Suprapubic skin (tissue), 4 donors: ENCODE measurements around the gene TMEM114. TPM values are rescaled to one million over a fixed set of nuclear protein-coding genes. Genes with fewer than 3 reads are reported as not detected.

ENCODE experiments used
- DNase-seq, 2 donors: peaks; one replicate each; pipeline ENCODE4 v3.0.0-alpha.2; 2019; ENCODE audit warnings: low spot score in 2 of 2
- H3K27ac ChIP-seq: fragments of 200-600 bp; sonication (generic); one replicate; pipeline ENCODE4 v1.5.1; 2019
- H3K27me3 ChIP-seq: fragments of 200-600 bp; sonication (generic); one replicate; pipeline ENCODE4 v1.5.1; 2019
- H3K36me3 ChIP-seq: fragments of 200-600 bp; sonication (generic); one replicate; pipeline ENCODE4 v1.5.1; 2019
- H3K4me1 ChIP-seq: fragments of 200-600 bp; sonication (generic); one replicate; pipeline ENCODE4 v1.5.1; 2019
- H3K4me3 ChIP-seq: fragments of 200-600 bp; sonication (generic); one replicate; pipeline ENCODE4 v1.5.1; 2019; ENCODE audit warnings: mild to moderate bottlenecking
- H3K9me3 ChIP-seq: fragments of 200-600 bp; sonication (generic); one replicate; pipeline ENCODE4 v1.5.1; 2019
- CTCF ChIP-seq, 2 donors: fragments of 200-600 bp in 1 of 2; fragments of 450-650 bp in 1 of 2; sonication (generic) in 1 of 2; IDR thresholded peaks; one replicate each; pipeline ENCODE4 v1.5.1; 2016 to 2019; ENCODE audit warnings: antibody characterized with exemption in 2 of 2, mild to moderate bottlenecking in 1 of 2, moderate library complexity in 1 of 2
- EP300 ChIP-seq: sonication (generic); formaldehyde crosslinking; IDR thresholded peaks from one replicate; pipeline ENCODE4 v1.6.1; 2017; ENCODE audit warnings: antibody characterized with exemption
- POLR2A ChIP-seq, 2 donors: fragments of 450-650 bp; IDR thresholded peaks; one replicate each; pipeline ENCODE4 v1.6.1; 2017; ENCODE audit warnings: antibody characterized with exemption in 2 of 2, mild to moderate bottlenecking in 2 of 2, moderate library complexity in 2 of 2
- POLR2AphosphoS5 ChIP-seq, 3 donors: sonication (generic); formaldehyde crosslinking; IDR thresholded peaks; one replicate each; pipeline ENCODE4 v1.6.1; 2017; ENCODE audit warnings: antibody characterized with exemption in 3 of 3
- WGBS: methylation state at CpG from one replicate; pipeline ENCODE4 v1.1.5; 2018; 5-methylcytosine and 5-hydroxymethylcytosine counted together
- total RNA-seq, 4 donors: library from RNA; depleted of rRNA; stranded (reverse); fragments of >200 nt; gene quantifications; one replicate each; pipeline ENCODE4 v1.1.0, GENCODE V29; 2016

TMEM114 gene
- not detected for total RNA-seq

GRCh38 chr16:8589900-8590688, at the start of gene TMEM114:
Gene TMEM114, minus strand, starts transcription at chr16:8590511. Its CDS starts 673 bp downstream, at chr16:8589838.
- 7% methylated on average over 33 of the region's 41 CpGs for WGBS
- H3K27me3 ChIP-seq: peaks cover 54% of the 10 kb centered on the region

GRCh38 chr16:8639694-8640093, 49.4 kb upstream of the TMEM114 start:
- H3K4me3 ChIP-seq: no peak overlapping the region
- peaks cover 91% of the 10 kb centered on the region for H3K36me3 ChIP-seq
- no peaks in the 10 kb centered on the region for H3K9me3 ChIP-seq
- H3K27me3 ChIP-seq: no peaks in the 10 kb centered on the region
- TF ChIP-seq POLR2A (IDR thresholded peaks at IDR 0.05) (no peak), POLR2AphosphoS5 (IDR thresholded peaks at IDR 0.05) (no peak), EP300 (no peak), CTCF (IDR thresholded peaks at IDR 0.05) (no peak)
- no peaks in the 10 kb centered on the region for H3K4me1 ChIP-seq
- no peak overlapping the region for H3K27ac ChIP-seq
- no peak for DNase-seq
- whole genome bisulfite sequencing: 92% methylated on average over 11 of the region's 13 CpGs

More at GRCh38 chr16:8589900-8590688, at the start of gene TMEM114:
- Histone ChIP-seq H3K27ac (no peak within 1 kb of the TSS), H3K36me3 (no peaks in the 10 kb centered on the region), H3K4me3 (peak within 1 kb of the TSS; percentile 33), H3K9me3 (no peaks in the 10 kb centered on the region), H3K4me1 (peaks cover 13% of the 10 kb centered on the region)
- DNase-seq: no peak
- TF ChIP-seq CTCF (IDR thresholded peaks at IDR 0.05) (no peak), POLR2A (IDR thresholded peaks at IDR 0.05) (no peak), POLR2AphosphoS5 (IDR thresholded peaks at IDR 0.05) (no peak), EP300 (no peak)

GRCh38 chr16:8634991-8635736, 44.9 kb upstream of the TMEM114 start:
- Histone ChIP-seq H3K4me3 (no peak overlapping the region), H3K27me3 (no peaks in the 10 kb centered on the region), H3K36me3 (peaks cover 94% of the 10 kb centered on the region), H3K27ac (no peak overlapping the region), H3K9me3 (no peaks in the 10 kb centered on the region), H3K4me1 (no peaks in the 10 kb centered on the region)
- TF ChIP-seq POLR2AphosphoS5 (IDR thresholded peaks at IDR 0.05) (no peak), POLR2A (IDR thresholded peaks at IDR 0.05) (no peak), EP300 (no peak)
- WGBS: 82% methylated on average over 18 of the region's 18 CpGs
- DNase-seq: peak in 1 of 2 donors; percentile 59

- Histone ChIP-seq H3K27ac (peak overlapping the region; percentile 51), H3K4me1 (no peaks in the 10 kb centered on the region), H3K27me3 (no peaks in the 10 kb centered on the region), H3K9me3 (no peaks in the 10 kb centered on the region), H3K4me3 (no peak overlapping the region), H3K36me3 (peaks cover 95% of the 10 kb centered on the region)
- 74% methylated on average over 5 of the region's 5 CpGs for WGBS
- no peak for TF ChIP-seq POLR2A (IDR thresholded peaks at IDR 0.05)
- TF ChIP-seq EP300: no peak
- peak in 1 of 2 donors; percentile 65 for DNase-seq
Measured at GRCh38 chr16:8632675-8633182, 42.4 kb upstream of the TMEM114 start.

GRCh38 chr16:8631818-8632465, 41.6 kb upstream of the TMEM114 start:
- Histone ChIP-seq H3K4me1 (no peaks in the 10 kb centered on the region), H3K9me3 (no peaks in the 10 kb centered on the region), H3K36me3 (peaks cover 95% of the 10 kb centered on the region), H3K27ac (no peak overlapping the region), H3K4me3 (no peak overlapping the region), H3K27me3 (no peaks in the 10 kb centered on the region)
- DNase-seq: no peak
- 67% methylated on average over 15 of the region's 15 CpGs for WGBS
- TF ChIP-seq POLR2AphosphoS5 (IDR thresholded peaks at IDR 0.05) (no peak), CTCF (IDR thresholded peaks at IDR 0.05) (no peak), POLR2A (IDR thresholded peaks at IDR 0.05) (no peak), EP300 (no peak)
